ENCODE data around the gene HCFC2.
A peak's percentile ranks its signal among the peaks of the same experiment; 100 is the strongest.

Gene HCFC2

GRCh38 chr12:104109446-104110271 lies 45.3 kb downstream of the HCFC2 start:
- TF ChIP-seq CTCF (IDR thresholded peaks at IDR 0.05): 0 out of 2 replicates have a peak, but pooled peaks have one; percentile 14

- TF ChIP-seq CTCF (IDR thresholded peaks at IDR 0.05): no peak
These were observed 51.2 kb downstream of the HCFC2 start for GRCh38 chr12:104115587-104115975.

- TF ChIP-seq CTCF (IDR thresholded peaks at IDR 0.05): no peak
These were observed 56.7 kb downstream of the HCFC2 start for GRCh38 chr12:104121001-104121400.

- no peak for TF ChIP-seq CTCF (IDR thresholded peaks at IDR 0.05)
These were observed 58.0 kb downstream of the HCFC2 start for GRCh38 chr12:104122298-104122697.

GRCh38 chr12:104126548-104126947 lies 62.2 kb downstream of the HCFC2 start:
- no peak for TF ChIP-seq CTCF (IDR thresholded peaks at IDR 0.05)

- no peak for TF ChIP-seq CTCF (IDR thresholded peaks at IDR 0.05)
These were observed 66.4 kb downstream of the HCFC2 start for GRCh38 chr12:104130760-104131159.

GRCh38 chr12:104131609-104132008 lies 67.3 kb downstream of the HCFC2 start:
- TF ChIP-seq CTCF (IDR thresholded peaks at IDR 0.05): no peak

Data from LNCAP (cell line).